ENCODE results near the gene MICU2.

GRCh38 chr13:21443171-21443570 lies 160.8 kb downstream of the MICU2 start:
- TF ChIP-seq REST (IDR thresholded peaks at IDR 0.05; ENCODE audit: insufficient read depth in 1 of 2, low read depth in 2 of 2, low read length in 1 of 2), result no peak
- TF ChIP-seq TCF7L2 (IDR thresholded peaks at IDR 0.05; ENCODE audit: low read depth, low read length), result no peak
